HG02981 (cell line): ENCODE data around the gene DNM1.
"Not testable (repeated sequence)": the region's sequence is repeated elsewhere in the genome, so short reads cannot be mapped to it uniquely, and the experiment has no call there.

Experiments
- ATAC-seq: cut with Tn5 transposase; IDR thresholded peaks from one replicate; pipeline ENCODE4 v1.9.1; 2021; ENCODE audit warnings: mild to moderate bottlenecking, moderate library complexity; ENCODE audit not compliant: unreplicated experiment

The DNM1 gene

DNA sequence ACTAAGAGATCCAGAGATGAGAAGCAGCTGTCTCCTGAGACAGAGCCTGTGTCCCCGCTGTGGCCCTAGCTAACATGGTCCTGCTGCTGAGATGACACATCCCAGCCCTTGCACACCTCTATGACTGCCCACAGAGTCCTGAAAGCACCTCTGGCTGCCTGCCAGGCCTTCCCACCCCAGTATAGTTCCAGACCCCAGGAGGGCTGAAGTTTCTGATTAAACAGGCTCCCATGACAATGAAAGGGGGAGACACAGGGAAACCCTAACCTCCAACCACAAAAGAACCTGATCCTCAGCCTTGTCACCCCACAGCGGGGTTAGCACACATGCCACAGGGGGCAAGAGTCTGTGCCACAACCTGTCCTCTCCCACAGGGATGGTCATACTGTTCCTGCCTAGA is 27.5 kb upstream of the DNM1 start:
- no peak for ATAC-seq

GRCh38 chr9:128178806-128179431 is 24.3 kb upstream of the DNM1 start:
- no peak for ATAC-seq

DNA sequence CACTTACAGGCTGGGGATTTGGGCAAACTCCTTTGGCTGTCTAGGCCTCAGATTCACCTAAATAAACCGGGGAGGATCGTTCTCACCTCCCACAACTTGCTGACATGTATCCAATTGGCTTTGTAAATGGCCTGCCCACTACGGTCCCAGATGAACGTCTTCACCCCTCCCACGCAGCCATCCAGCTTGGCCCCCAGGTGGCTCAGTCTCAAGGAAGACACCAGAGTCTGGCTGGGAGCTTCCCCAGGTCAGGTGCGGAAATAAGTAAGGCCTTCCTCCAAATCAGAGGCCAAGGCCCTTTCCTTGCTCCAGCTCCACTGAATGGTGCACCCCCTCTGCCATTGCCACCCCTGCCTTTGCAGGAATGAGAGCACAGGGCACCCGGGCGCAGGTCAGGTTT is 23.2 kb upstream of the DNM1 start:
- ATAC-seq = no peak

DNA sequence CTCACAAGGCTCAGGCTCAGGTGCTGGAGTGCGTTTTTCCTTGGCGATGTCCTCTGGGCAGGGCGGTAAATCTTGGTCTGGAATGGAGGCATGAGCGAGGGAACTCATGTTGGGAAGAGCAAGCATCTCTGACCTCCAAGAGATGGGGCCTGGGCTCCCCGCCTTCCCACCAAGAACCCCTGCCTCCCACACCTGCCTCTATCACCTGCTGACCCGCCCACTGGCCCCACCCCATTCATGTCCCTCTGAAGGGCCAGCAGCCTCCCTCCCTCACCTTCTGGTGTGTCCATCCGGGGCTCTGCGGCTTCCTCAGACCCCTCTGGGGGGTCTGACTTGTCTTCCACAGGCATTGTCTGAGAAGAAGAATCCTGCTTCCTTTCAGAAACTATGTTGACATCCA is 22.7 kb upstream of the DNM1 start:
- ATAC-seq = no peak

GRCh38 chr9:128181480-128181879 is 21.7 kb upstream of the DNM1 start:
- not testable (repeated sequence) for ATAC-seq

GRCh38 chr9:128182893-128183588 is 20.1 kb upstream of the DNM1 start:
- ATAC-seq = no peak

- ATAC-seq = no peak
Observed at GRCh38 chr9:128185979-128186965, 16.9 kb upstream of the DNM1 start.

GRCh38 chr9:128187361-128187760 is 15.8 kb upstream of the DNM1 start:
- no peak for ATAC-seq

DNA sequence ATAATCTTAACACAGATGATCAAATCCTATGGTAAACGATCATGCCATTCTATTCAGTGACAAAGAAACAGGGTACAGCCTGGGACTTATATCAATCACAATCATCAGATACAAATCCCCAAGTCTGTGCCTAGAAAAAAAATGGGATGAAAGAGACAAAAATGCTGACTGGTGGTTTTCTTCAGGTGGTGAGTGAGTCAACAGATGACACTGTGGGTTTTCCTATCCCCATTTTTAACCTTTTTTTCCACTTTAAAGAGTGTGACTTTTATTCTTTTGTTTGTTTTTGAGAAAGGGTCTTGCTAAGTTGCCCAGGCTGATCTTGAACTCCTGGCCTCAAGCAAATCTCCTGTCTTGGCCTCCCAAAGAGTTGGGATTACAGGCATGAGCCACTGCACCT is 15.0 kb upstream of the DNM1 start:
- no peak for ATAC-seq

DNA sequence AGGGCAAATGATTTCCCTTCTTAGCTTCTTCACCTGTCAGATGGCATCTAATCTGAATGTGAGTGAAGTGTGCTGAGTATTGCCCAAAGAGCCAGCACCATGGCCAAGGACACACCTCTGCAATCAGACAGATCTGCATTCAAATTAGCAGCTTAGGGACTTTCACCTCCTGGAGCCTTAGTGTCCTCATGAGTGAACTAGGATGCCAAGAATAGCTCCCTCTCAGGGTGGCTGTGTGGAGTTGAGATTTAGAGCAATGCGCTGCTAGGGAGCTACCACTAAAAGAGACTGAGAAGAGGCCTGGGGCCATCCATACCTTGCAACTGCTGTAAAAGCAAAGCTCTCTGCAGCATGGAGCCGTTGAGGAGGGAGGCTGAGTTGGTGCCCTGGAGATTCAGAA is 13.2 kb upstream of the DNM1 start:
- ATAC-seq = no peak

- ATAC-seq = peak; percentile 10
Observed at GRCh38 chr9:128190516-128191405, 12.4 kb upstream of the DNM1 start.

DNA sequence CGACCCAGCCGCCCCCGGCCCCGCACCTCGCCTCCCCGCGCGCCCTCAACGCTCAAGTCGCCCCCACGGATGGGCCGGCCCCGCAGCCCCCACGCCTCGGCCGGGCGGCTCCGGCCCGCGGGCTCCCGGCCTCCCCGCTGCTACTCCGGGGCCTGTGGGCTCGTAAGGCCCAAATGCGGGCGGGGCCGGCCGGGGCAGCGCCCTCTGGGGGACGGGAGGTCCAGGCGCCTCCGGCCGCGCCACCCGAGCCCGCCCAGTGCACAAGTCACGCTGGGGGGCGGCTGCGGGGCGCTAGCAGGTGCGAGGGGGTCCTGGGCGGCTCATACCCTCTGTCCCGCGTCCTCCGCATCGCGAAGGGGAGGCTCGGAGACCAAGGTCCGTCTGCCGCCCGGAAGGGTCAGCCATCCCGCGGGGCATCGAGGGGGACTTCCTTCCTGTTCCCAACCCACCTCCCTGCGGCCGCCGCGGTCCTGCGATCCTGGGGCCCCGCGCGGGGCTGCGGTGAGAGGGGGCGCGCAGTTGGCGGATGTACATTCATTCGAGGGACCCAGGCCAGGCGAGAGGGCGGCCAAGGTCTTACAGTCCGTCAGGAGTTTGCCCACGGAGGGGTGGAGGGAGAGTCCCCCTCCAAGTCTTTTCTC is 11.7 kb upstream of the DNM1 start, which contains the start of gene CIZ1:
CIZ1 (minus strand) TSS at position 167 of the 641 bp plus-strand sequence. CDS start 715 bp downstream, outside the sequence.
- peak; percentile 71 for ATAC-seq

DNA sequence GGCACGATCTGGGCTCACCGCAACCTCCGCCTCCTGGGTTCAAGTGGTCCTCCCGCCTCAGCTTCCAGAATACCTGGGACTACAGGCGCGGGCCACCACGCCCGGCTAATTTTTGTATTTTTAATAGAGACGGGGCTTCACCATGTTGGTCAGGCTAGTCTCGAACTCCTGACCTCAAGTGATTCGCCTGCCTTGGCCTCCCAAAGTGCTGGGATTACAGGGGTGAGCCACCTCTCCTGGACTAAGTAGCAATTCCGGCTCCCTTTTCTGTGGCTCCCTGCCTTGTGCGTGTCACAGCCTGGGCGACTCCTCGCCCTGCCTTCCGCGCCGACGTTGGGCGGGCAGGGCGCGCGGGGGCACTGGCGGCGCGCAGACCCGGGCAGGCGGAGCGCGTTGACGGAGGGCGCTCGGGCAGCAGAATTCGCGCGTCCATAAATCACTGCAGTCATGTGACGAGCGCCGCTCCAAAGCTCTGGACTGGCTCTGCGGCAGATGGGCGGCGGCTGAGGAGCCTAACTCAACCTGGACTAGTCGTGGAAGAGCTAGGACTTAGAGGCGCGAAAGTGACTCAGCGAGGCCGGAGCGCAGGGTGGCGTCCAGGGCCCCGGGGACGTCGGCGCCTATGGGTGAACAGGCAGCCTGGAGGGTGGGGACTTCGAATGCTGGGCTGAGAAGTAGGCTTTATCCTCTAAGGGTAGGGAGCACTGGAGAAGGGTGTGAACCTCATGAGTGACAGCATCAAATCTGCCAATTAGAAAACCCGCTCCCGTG is 10.4 kb upstream of the DNM1 start:
- ATAC-seq = peak; percentile 38

DNA sequence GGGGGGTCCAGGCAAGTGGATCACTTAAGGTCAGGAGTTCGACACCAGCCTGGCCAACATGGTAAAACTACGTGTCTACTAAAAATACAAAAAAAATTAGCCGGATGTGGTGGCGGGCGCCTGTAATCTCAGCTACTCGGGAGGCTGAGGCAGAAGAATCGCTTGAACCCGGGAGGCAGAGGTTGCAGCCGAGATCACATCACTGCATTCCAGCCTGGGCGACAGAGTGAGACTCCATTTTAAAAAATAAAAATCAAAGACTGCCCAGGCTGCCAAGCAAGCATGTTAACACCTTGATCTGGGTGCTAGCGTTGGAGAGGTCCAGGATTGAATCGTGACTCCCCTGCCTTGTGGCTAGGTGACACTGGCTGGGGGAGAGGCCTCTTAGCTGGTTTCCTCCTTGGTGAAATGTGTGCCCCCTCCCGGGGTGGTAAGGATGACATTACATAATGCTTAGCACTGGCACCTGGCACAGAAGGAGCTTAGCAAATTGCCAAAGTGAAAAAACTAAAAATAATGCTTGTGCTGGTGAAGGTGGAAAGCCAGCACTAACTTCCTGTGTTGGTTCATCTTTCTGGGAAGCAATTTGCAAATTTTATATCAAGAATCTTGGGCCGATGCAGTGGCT is 9.6 kb upstream of the DNM1 start:
- ATAC-seq = no peak

DNA sequence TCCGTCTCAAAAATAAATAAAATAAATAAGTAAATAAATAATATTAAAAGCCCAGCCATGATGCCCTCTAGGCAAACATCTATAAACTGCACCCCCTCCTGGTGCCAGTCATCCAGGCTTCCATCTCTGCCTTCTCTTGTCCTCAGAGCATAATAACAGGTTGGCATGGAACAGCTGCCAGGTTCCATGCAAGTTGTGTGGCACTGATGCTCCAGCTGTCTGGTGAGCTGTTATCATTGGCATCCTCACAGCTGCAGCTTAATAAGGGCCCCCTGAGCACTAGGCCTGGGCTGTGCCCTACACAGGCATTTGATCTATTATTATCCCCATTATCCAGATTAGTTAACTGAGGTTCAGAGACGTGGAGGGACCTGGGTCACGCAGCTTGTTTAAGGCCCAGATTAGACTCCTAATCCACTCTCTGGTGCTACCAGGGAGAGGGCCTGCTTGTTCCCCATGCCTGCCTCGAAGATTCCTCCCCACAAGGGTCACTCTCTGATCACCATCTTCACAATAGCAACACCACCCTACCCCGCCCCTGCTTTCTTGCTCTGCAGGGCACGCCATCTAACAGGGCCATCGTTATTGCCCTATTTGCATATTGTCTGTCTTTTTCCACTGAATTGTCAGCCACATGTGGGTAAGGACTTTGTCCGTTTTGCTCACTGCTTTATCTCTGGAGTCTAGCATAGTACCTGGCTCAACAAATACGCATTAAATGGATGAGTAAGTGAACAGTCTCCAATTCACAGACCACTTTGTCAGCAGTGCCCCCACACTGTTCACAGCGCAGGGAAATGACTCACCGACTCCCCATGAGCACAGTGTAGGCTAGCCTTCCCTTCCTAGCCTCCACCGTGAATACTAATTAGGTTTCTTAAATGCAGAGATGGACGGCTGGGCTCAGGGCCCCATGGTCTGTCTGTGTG is 1.5 kb upstream of the DNM1 start:
- ATAC-seq = no peak

GRCh38 chr9:128202648-128203023 is 543 bp upstream of the DNM1 start:
- no peak for ATAC-seq

DNA sequence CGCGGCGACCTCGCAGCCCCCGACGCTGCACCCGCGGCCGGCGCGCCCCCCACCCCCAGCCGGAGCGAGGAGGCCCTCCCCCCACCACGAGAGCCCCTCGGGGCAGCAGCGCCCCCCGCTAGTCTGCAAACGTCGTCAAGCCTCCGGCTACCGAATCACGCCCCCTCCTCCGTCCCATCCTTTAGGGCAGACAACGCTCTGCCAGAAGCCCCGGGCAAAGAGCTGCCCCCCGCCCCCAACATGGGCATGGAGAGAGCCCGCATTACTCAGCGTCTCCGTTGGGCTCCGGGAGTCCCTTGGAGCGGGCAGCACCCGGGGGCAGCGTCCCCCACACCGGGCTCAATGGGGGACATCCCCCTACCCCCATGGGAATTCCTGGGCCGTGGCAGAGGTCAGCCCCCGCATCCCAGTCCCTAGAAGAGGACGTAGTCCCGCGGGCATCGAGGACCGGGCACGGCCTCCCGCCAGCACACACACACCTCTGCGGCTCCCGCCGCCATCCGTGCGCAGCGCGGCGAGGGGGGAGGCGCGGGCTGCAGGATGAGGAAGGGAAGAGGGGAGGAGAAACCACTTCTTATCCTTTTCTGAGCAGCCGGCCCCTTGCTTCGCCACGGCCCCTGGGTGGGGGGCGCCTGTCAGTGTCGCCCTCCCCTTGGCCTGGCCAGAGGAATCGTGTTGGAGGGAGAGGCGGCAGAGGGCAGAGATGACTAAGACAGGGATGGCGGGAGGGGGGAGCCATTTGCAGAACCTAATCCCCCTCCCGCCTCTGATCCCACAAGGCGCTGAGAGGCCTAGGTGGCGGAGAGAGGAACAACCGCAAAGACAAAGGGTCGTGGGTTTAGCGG is 750 bp downstream of the DNM1 start:
- no peak for ATAC-seq
